CD4-positive, alpha-beta T cell treated with Interferon gamma for 1 hour (primary cell): Measurements from ENCODE around the gene ERCC6.

Experiments used
- DNase-seq: peaks from one replicate; pipeline ENCODE4 v3.0.0-alpha.2; 2020

The ERCC6 gene

DNA sequence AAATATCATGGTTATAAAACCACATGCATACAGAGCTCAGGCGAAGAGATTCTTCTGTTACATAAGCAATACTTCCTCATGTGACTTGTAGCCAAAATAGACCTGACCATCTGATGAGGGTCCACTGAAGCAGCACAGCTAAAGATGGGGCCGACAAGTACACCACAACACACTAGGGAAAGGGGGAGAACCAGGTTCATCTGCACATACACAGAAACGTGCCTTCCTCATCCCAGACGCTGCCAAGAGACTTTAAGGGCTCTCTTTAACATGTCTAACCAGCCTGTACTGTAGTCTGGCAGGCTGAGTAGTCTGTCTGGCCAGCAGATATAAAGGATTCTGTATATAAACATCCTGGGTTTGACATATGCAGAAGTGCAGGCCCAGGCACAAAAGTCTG, 30.3 kb downstream of the ERCC6 start:
- DNase-seq = no peak

DNA sequence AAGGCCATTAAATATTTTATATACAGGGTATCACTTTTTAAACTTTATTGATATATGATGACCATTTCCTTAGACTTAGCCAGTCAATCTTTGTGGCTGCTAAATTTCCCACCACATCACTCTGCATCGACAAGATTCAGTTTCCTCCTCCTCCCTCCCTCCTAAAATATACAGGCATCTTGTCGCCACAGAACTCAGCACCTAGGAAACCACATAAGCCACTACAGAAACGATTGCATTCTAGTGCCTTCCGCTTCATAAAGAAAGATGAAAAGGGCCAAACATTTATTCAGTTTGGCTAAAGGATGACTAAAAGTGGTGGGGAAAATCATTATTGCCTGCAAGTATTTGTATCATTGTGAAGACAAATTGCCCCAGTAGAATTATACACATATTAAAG, 30.7 kb downstream of the ERCC6 start:
- no peak for DNase-seq

DNA sequence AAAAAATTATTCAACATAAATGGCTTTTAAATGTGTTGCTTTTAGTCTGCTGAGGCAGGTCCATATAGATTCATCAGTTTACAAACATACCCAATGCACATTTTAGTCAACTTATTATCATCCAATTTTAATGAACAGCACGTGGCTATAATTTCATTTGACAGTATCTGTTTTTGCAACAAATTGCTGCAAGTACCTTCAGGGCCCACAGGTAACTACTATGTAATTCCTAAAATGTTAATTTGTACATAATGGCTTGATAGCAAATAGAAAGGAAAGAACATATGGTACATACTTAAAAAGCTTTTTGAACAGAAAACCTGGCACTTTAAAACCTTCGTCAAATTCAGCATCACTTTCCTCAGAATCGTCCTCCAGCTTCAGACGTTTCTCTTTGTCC, 33.3 kb downstream of the ERCC6 start:
- no peak for DNase-seq

DNA sequence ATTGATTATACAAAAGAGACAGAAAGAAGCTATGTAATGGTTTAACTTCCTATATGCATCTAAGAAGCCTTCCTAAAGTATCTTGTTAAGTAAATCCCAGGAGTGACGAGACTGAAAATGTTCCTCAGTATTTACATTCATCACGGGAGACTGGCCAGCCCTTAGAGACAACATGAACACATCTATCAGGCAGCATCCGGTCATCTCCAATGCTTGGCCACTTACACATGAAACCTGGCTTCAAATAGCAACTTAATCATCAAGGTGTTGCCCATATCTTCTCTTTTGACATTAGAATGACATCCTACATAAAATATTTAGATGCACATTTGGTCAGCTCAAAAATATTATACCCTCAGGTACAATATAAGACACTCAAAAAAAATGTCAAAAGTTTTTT, 33.8 kb downstream of the ERCC6 start:
- no peak for DNase-seq

DNA sequence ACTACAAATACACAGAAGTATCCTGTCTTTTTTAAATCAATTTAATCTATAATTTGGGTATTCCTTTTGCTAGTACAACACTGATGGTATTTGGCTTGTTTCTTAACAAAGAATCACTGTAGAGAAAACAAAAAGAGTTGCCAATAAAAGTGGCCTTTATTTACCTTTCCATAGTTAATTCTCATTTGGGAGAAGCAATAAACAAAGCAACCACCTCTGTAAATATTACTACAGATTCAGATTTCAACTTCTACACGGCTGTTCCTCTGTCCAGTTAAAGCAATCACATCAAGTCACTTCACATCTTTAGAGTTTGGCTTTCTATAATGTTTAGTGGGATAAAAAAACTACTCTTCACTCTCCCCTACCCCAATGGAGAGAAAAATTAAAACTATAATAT, 34.4 kb downstream of the ERCC6 start:
- no peak for DNase-seq

DNA sequence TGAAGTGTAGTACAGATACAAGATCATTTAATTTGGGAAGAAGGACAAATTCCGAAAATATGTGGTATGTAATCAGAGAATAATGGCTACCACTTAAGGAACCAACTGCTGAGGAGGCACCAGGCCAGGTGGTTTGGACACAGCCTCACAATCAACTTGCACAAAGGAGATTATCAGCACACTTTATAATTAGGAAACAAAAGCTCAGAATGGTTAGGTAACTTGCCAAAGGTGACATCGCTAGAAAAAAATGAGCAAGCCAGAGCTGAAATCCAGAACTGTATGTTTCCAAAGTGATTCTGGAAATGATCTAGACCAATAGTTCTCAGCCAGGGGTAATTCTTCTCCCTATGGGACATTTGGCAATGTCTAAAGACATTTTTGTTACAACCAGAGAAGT, 36.6 kb downstream of the ERCC6 start:
- DNase-seq = no peak

DNA sequence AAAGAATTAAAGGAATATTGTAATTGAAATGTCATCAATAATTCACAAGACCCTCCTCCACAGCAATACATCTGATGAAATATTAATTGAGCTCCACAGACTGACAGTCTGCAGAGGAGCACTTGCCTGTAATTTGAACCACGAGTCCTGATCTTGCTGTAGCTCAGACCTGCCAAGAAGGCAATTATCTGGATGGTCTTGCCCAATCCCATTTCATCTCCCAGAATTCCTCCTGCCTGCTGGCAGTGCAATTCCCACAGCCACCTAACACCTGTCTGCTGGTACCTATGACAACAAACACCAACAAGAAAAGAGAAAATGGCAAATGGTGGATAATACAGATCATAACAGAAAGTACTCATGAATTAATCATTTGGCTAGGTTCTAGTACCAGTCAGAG, 38.5 kb downstream of the ERCC6 start:
- DNase-seq = no peak

DNA sequence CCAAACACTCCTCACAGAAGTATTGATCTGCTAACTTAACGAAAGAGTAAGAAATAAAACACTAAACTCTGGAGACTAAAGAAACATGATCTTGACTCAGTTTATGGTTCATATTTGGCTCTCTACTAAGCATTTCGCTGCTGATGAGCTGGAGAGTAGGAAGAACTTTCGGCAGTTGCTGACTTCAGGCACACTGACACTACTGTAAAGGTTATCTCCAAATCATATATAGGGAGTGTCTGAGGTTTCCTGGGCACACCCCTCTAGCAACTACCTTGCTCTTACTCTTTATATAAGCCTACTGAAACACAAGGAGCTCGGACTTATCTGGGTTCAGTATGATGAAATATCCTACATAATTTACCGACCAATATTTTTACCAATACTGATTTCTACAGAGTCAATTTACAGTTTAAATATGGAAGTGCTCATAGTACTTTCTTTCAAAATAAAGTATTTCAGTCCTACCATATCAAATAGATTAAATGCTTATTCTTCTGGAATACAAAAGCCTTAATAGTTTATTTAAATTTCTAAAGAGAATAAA, 39.5 kb downstream of the ERCC6 start:
- no peak for DNase-seq

DNA sequence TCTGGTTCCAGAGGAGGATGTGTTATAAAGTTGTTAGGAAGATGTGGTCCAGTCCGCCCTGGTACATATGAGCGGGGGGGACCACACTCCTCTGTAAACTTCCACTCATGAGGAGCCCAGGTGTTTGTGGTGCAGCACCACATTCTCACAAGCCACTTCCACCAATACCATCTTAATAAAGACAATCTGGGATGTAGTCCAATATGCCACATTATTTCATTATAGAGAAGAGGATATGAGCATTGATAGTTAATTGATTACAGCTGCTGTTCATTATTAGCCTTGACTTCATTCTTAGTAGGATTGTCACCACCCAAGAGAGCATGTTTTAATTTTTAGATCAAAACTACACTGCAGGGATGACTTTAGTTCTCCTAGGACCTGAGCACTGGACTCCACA, 40.5 kb downstream of the ERCC6 start:
- DNase-seq = no peak

DNA sequence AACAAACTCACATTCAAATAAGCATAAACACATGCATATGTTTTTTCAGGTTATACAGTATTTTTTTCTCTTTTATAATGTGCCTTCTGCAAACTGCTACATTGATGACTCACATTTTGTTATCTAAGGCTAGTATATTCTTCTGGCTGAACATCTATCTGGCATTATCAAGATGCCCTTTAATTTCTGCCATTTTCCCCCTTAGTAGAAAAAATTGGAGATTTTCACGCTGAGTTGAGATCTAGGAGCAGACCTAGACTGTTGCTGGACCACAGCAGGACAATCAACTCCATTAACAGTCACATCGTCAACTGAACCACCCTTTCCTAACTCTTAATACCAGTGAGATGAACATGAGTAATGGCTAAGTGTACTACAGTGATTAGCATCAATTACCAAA, 41.6 kb downstream of the ERCC6 start:
- no peak for DNase-seq

DNA sequence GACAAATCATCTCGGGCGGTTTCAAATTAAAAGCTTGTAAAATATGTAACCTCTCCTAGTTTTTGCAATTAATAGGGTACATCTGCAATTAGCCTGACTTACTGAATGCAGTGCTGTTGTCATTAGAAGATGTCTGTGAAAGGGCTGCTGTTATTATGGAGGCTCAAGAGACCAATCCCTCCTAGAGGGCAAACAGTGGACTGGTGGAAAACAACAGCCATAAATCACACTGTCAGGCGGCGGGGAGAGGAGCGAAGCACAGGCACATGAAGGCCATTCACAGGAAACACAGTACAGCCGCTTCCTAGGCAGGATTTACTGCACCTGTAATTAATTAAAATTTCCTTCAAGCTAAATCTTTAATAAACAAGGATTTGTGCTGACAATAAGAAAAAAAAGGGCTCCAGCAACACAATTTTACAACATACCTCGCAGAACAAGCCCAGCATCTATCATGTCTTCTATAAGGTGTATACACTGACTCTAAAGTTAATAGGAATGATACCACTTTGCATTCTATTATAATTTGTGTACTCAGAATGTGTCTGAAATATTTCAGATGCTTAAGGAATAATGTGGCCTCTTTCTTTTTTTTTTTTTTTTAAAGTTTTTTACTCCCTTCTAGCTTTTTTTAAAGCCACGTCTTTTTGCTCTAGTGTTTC, 50.7 kb downstream of the ERCC6 start:
- no peak for DNase-seq

DNA sequence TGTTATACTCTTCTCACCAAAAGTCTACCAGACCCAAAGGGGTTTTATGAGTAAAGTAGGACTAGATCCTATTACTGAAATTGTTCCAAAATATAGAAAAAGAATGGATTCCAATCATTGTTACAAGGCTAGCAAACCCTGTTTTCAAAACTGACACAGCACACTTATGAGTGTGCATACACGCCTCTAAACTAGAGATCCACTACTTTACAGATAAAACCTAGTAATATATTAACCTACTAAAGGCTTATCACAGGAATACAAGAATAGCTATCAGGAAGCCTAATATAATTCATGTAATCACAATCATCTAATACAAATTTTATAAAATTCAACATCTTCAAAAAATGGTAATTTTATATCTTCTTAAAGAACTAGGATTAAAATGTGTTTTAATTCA, 52.2 kb downstream of the ERCC6 start:
- no peak for DNase-seq

DNA sequence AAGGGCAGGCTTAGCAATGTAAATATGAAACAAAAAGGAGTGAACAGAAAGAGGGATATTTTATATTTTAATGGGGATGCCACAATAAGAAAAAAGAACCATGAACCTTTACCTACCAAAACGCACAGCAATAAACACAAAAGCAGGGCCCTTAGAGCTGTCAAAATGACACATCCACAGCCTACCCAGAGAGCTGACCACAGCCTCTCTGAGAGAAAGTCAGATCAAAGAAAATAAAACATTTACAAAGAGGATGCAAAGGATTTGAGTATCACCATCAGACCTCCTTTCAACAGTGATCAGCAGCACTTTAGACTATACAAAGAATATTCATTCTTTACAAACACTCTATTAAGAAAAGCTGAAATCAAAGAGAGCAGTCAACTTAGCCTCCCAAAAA, 52.9 kb downstream of the ERCC6 start:
- no peak for DNase-seq

DNA sequence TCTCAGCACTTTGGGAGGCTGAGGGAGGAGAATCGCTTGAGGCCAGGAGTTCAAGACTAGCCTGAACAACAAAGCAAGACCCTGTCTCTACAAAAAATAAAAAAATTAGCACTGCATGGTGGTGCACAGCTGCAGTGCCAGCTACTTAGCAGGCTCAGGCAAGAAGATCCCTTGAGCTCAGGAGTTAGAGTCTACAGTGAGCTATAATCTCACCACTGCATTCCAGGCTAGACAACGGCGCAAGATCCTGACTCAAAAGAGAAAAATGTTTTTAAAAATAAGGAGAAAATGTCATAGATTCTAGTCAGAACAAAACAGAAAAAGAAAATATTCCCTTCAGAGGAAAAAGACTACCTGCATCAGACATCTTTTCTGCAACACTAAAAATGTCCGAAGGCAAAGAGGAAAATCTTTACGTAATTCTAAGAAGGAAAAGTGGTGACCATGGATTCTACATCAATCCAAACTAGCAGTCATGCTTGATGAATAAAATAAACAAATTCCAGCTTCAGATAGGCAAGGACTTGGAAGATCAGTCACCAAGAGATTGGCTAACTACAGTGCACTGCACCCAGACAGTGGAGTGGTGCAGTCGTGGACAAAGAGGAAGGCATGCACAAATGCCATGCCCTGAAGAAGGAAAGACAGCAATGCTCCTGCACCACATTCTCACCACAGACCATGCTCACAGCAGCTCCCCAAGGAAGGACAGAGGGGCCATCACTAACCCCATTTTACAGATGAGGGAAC, 54.3 kb downstream of the ERCC6 start:
- DNase-seq = no peak

DNA sequence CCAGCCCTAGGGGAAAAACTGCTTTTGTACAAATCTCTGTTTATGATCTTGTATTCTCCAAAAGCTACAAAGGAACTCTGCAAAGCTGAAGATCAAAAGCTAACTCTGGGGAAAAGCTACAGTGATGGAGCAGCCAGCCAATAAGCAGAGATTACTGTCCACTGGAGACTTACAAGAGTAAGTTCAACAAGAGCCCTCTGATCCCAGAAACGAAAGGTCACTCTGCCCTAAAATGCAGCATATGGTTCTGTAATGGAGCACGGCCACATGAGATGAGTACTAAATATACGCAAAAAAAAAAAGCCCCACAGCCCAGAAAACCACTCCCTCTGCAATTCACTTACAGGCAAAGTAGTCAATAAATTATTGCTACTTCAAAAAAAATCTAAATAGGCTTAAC, 60.1 kb downstream of the ERCC6 start:
- no peak for DNase-seq

DNA sequence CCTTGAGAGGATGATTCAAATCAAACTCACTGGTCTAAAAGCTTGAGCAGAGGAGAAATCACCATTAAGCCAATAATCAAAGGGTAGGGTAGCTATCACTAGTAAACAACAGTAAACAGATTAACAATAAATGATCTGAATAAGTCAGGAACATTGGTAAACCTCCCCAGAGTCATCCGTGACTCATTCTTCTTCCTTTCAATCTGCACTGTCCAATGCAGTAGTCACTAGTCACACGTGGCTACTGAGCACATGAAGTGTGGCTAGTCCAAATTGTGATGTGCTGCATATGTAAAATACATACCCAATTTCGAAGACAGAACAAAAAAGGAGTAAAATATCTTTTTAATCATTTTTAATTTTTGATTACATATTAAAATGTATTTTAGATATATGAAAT, 64.0 kb downstream of the ERCC6 start:
- DNase-seq = no peak

DNA sequence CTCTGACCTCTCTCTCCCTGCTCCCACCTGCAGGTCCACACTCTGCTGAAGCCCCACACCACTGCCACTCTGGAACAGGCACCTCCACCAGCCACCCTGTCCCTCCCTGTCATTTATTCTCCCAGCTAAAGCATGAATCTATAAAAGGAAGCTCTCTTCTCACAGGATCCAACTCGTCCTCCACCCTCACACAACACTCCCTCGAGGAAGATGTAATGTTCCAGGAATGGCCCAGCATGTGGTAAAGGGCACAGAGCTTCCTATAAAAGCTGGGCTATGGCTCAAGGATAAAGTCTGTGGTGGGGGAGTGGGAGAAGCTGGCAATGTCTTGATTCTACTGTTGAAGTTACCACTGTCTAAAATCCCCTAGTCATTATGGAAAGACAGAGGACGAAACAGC, 67.4 kb downstream of the ERCC6 start:
- DNase-seq = no peak

DNA sequence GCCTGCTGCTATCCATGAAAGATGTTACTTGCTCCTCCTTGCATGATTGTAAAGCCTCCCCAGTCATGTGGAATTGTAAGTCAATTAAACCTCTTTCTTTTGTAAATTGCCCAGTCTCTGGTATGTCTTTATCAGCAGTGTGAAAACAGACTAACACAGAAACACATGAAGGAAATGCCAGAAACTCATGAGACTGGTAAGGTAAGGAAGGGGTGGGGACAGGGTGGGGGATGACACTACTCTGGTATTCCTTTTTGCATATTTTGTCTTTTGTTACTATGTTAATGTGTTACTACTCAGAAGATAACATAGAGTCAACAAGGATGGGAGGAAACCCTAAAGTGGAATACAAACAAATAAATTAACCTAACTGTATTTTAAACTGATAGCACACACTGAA, 73.2 kb downstream of the ERCC6 start:
- no peak for DNase-seq
